Heart right ventricle (tissue), 16 donors: Measurements from ENCODE around the gene C10orf95. TPM values are rescaled to one million over a fixed set of nuclear protein-coding genes. Genes with fewer than 3 reads are reported as not detected.
"Not testable (repeated sequence)": the region's sequence is repeated elsewhere in the genome, so short reads cannot be mapped to it uniquely, and the experiment has no call there.

ENCODE experiments used
- ATAC-seq, 8 donors: fragments of 200-7000 bp; cut with Tn5 transposase; one replicate each; pipeline ENCODE4 v1.9.1; 2020; ENCODE audit warnings: mild to moderate bottlenecking in 8 of 8, moderate library complexity in 8 of 8, moderate number of reproducible peaks in 1 of 8
- DNase-seq, 2 donors: peaks; one replicate each; pipeline ENCODE4 v3.0.0-alpha.2; 2020
- H3K27ac ChIP-seq, 10 donors: fragments of 200-600 bp; sonication (generic) in 2 of 10; one replicate each; pipeline versions ENCODE4 v1.5.0 to v1.8.0; 2020 to 2022; ENCODE audit warnings: mild to moderate bottlenecking in 3 of 10
- H3K27me3 ChIP-seq, 7 donors: fragments of 200-600 bp; one replicate each; pipeline ENCODE4 v1.8.0; 2021 to 2022; ENCODE audit warnings: mild to moderate bottlenecking in 2 of 7
- H3K36me3 ChIP-seq, 9 donors: fragments of 200-600 bp; sonication (generic) in 1 of 9; one replicate each; pipeline versions ENCODE4 v1.5.0 to v1.8.0; 2020 to 2022; ENCODE audit warnings: mild to moderate bottlenecking in 2 of 9
- H3K4me1 ChIP-seq, 9 donors: fragments of 200-600 bp; sonication (generic) in 1 of 9; one replicate each; pipeline versions ENCODE4 v1.5.0 to v1.8.0; 2020 to 2022; ENCODE audit warnings: mild to moderate bottlenecking in 4 of 9
- H3K4me3 ChIP-seq, 10 donors: fragments of 200-600 bp; sonication (generic) in 2 of 10; one replicate each; pipeline versions ENCODE4 v1.5.0 to v1.8.0; 2020 to 2022; ENCODE audit warnings: mild to moderate bottlenecking in 7 of 10, moderate library complexity in 2 of 10
- H3K9me3 ChIP-seq, 11 donors: fragments of 200-600 bp in 10 of 11; sonication (generic) in 2 of 11; one replicate each; pipeline versions ENCODE4 v1.5.0 to v1.8.0; 2013 to 2022; ENCODE audit warnings: mild to moderate bottlenecking in 2 of 11, control low read depth in 1 of 11, moderate library complexity in 1 of 11
- CTCF ChIP-seq, 9 donors: fragments of 200-600 bp; sonication (generic) in 2 of 9; IDR thresholded peaks; one replicate each; pipeline versions ENCODE4 v1.5.0 to v1.8.0; 2021 to 2022; ENCODE audit warnings: antibody characterized with exemption in 9 of 9, mild to moderate bottlenecking in 5 of 9, moderate library complexity in 1 of 9
- WGBS, 2 donors: extraction: QIAGEN DNeasy Blood & Tissue Kit; methylation state at CpG; one replicate each; pipeline ENCODE4 v1.1.7; 2013; ENCODE audit warnings: inconsistent platforms in 1 of 2; 5-methylcytosine and 5-hydroxymethylcytosine counted together
- intact Hi-C, 10 donors: fragments of 100-400 bp; cut with DNase I; formaldehyde crosslinking; loops; one replicate each; pipeline versions ENCODE4 v1.11.1 to v1.14.2; 2022
- polyA plus RNA-seq, 2 donors: library from polyadenylated mRNA; stranded (reverse); fragments of 200-250 nt; gene quantifications; one replicate each; pipeline ENCODE4 v1.2.3, GENCODE V29; 2013
- total RNA-seq, 10 donors: library from RNA; stranded (reverse); fragmentation: NEBNext Ultra II Directional in 3 of 10; extraction: Animal tissue kit (Norgen Biotek cat#: 25700) in 3 of 10; gene quantifications; one replicate each; pipeline versions ENCODE4 v1.2.1 to v1.2.4, GENCODE V29; 2021 to 2023
- donor health status: Arrhythmogenic right ventricular cardiomyopathy.
- donor health status: ischemic (EF 13 %, LVEDD 7.1; RV severe dilation, severe dysfunction).
- donor health status: healthy with polysubstance abuse.
- donor health status: DM: no; HTN: yes; CAD: no.
- donor health status: DM: no; HTN: no; CAD: no.
- donor health status: ischemic (EF 25% LVEDD 6.9; RV normal size, moderate dysfunction).
- donor health status: ischemic (EF 25% LVEDD 5.7; RV mildly dilated, moderate dysfunction).
- donor health status: healthy.
- donor health status: DM: yes; HTN: yes; CAD: no.
- donor health status: Ischemic cardiomyopathy.
- donor health status: ischemic (EF 35%, LVEDD 5.7; RV mildly dilated, moderate dysfunction).
- donor health status: nonischemic (EF 11% LVEDD 7.7; RV severe dilation, severe dysfunction).
- donor health status: DM: yes; HTN: yes; CAD: no.
- donor health status: PGD.
- donor health status: ischemic (EF 29% LVEDD 5.4; RV normal size, mild dysfunction).
- donor health status: nonischemic (EF 23%, LVEDD 6.1; RV moderate dilation, normal function).

Gene C10orf95
- total and polyA plus RNA-seq, 12 donors = not detected

- peak in 1 of 8 donors; percentile 28 for ATAC-seq
- Histone ChIP-seq H3K27me3 (no peaks in the 10 kb centered on the region), H3K9me3 (no peaks in the 10 kb centered on the region), H3K27ac (peak overlapping the region in 1 of 10 donors; percentile 68), H3K4me3 (no peak overlapping the region), H3K36me3 (peaks cover 0 to 12% (median 0%) of the 10 kb centered on the region in 9 donors), H3K4me1 (peaks cover 0 to 63% (median 13%) of the 10 kb centered on the region in 9 donors)
- no peak for DNase-seq
- intact Hi-C loops = loop anchor here in 1 of 10 donors (10.0 kb wide), 1 partner anchor 61 kb away; the partner anchor contains the start of gene NFKB2
- TF ChIP-seq CTCF (IDR thresholded peaks at IDR 0.05) = no peak
- WGBS, 2 donors = 84 to 86% methylated on average over 7 of the region's 7 CpGs
These were observed 4.6 kb upstream of the C10orf95 start for GRCh38 chr10:102455893-102456471.

GRCh38 chr10:102454662-102455487 is 3.5 kb upstream of the C10orf95 start:
- whole genome bisulfite sequencing, 2 donors = 77 to 78% methylated on average over 13 of the region's 13 CpGs
- not testable (repeated sequence) for DNase-seq, H3K27me3 ChIP-seq, H3K9me3 ChIP-seq, H3K4me3 ChIP-seq, ATAC-seq
- H3K4me1 ChIP-seq = peaks cover under 1 to 64% (median 15%) of the 10 kb centered on the region in 9 donors
- peak overlapping the region in 1 of 10 donors; percentile 68 for H3K27ac ChIP-seq
- intact Hi-C loops = loop anchor here in 1 of 10 donors (10.0 kb wide), 1 partner anchor 60 kb away; the partner anchor contains the start of gene NFKB2
- H3K36me3 ChIP-seq = peaks cover 0 to 12% (median 0%) of the 10 kb centered on the region in 9 donors

GRCh38 chr10:102453502-102453901 is 2.2 kb upstream of the C10orf95 start:
- intact Hi-C loops = loop anchor here in 1 of 10 donors (10.0 kb wide), 1 partner anchor 59 kb away; the partner anchor contains the start of gene NFKB2
- no peak overlapping the region for H3K4me3 ChIP-seq
- WGBS, 2 donors = 72 to 84% methylated on average over 5 of the region's 5 CpGs
- no peaks in the 10 kb centered on the region for H3K27me3 ChIP-seq
- DNase-seq = no peak
- peaks cover 0 to 12% (median 0%) of the 10 kb centered on the region in 9 donors for H3K36me3 ChIP-seq
- TF ChIP-seq CTCF (IDR thresholded peaks at IDR 0.05) = no peak
- ATAC-seq = no peak
- peaks cover 2 to 71% (median 17%) of the 10 kb centered on the region in 9 donors for H3K4me1 ChIP-seq
- H3K9me3 ChIP-seq = no peaks in the 10 kb centered on the region
- peak overlapping the region in 4 of 10 donors; percentile 9 to 83 (median 36) for H3K27ac ChIP-seq

GRCh38 chr10:102452672-102453340 is 1.5 kb upstream of the C10orf95 start:
- no peaks in the 10 kb centered on the region for H3K9me3 ChIP-seq
- TF ChIP-seq CTCF (IDR thresholded peaks at IDR 0.05) = no peak
- no peak overlapping the region for H3K4me3 ChIP-seq
- whole genome bisulfite sequencing, 2 donors = 49 to 57% methylated on average over 3 of the region's 3 CpGs
- H3K36me3 ChIP-seq = peaks cover 0 to 12% (median 0%) of the 10 kb centered on the region in 9 donors
- H3K27ac ChIP-seq = peak overlapping the region in 3 of 10 donors; percentile 27 to 83 (median 44)
- intact Hi-C loops = loop anchor here in 1 of 10 donors (10.0 kb wide), 1 partner anchor 58 kb away; the partner anchor contains the start of gene NFKB2
- DNase-seq = peak in 1 of 2 donors; percentile 42
- peak in 5 of 8 donors; percentile 8 to 36 (median 22) for ATAC-seq
- H3K4me1 ChIP-seq = peaks cover 2 to 71% (median 17%) of the 10 kb centered on the region in 9 donors
- no peaks in the 10 kb centered on the region for H3K27me3 ChIP-seq
